HTR-8/SVneo (cell line): ENCODE measurements around the gene CASTOR1.

ENCODE experiments used
- DNase-seq: peaks from one replicate; pipeline ENCODE4 v3.0.0; 2011; ENCODE audit warnings: low spot score, mixed read lengths; ENCODE audit not compliant: insufficient read length
- FAIRE-seq: peaks from 2 replicates; lab custom pipeline; 2011; peaks lifted over from hg19 to GRCh38; lab: Jason Lieb, UNC

Gene CASTOR1

DNA sequence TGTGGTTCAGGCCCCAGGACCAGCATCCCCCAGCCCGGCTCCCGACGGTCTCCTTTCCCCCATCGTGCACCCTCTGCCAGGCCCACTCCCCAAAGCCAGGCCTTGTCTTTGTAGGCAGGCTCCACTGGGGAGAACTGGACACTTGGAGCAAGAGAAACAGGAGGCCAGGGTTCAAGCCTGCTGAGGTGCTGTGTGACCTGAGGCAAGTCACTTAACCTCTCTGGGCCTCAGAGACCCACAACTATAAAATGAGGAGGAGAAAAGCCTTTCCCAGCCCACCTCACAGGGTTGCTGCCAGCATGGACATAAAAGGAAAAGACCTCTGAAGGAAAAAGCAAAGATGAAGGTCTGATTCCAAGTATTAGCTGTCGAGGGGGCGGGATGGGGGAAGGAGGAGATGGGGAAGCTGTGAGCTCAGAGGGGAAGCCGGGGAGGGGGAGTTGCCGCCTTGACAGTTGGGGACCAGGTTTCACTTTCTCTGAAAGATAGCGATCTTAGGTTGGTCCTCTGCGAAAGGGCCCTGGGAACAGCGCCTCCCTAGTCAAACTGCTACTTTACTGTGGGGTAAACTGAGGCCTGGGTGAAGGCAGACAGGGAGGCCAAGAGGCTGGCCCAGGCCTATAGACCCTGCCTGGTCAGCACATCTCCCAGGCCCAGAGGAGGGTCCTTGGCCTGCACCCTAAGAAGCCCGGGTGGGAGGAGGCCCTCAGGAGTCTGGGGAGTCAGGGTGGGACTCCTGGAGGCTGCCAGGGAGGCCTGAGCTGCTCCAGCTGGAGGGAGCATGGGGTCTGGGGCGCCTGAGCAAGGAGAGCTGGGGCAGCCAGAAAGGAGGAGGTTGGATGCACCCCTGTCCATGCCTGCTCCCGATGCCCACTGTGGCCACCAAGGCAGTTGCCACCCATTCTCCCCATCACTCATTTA lies 21.7 kb downstream of the CASTOR1 start:
- FAIRE-seq, result no peak
- no peak for DNase-seq

DNA sequence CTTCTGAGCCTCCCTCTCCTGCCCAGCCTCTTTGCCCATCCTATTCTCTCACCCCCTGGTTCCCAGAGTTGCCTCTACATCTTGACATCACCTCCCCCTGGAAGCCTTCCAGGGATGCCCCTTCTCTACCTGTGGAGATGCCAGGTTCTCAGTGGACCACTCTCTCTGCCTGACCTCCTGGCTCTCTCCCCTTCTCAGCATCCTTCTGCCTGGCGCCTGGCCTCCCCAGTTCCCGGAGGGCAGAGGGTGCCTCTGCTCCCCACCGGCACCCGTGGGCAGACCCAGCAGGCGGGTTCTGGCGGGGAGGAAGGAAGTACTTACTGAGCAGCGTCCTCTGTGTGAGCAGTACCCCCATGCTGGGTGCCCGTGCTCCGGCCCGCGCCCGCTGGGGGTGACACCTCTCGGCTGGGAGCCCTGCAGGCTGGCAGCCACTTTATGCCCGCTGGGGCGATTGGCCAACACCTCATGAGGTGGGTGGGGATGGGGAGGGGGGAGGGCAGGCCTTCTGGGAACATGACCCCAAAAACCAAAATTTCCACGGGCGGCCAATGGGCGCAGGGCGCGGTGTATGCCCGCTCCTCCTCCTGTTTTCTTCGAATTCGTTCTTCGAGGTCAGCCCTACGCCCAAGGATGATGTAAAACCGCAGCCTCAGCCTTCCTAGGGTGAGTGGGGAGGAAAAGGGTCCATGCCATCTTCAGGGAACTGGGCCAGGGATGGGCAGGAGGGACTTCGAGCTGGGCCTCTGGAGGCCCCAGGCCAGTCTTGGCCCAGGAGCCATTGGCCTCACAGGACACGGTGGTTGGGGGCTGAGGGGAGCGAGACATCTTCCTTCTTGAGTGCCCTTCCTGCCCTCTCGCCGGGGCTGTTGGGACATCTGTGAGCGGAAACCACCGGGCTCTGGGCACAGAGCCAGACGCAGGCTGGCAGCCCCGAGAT lies 22.6 kb downstream of the CASTOR1 start, which contains the start of gene OSM:
TSS of gene OSM (minus strand) at position 407 of the 937 bp plus-strand sequence. CDS start at position 355, 52 bp downstream.
- FAIRE-seq (no peak), DNase-seq (no peak)

DNA sequence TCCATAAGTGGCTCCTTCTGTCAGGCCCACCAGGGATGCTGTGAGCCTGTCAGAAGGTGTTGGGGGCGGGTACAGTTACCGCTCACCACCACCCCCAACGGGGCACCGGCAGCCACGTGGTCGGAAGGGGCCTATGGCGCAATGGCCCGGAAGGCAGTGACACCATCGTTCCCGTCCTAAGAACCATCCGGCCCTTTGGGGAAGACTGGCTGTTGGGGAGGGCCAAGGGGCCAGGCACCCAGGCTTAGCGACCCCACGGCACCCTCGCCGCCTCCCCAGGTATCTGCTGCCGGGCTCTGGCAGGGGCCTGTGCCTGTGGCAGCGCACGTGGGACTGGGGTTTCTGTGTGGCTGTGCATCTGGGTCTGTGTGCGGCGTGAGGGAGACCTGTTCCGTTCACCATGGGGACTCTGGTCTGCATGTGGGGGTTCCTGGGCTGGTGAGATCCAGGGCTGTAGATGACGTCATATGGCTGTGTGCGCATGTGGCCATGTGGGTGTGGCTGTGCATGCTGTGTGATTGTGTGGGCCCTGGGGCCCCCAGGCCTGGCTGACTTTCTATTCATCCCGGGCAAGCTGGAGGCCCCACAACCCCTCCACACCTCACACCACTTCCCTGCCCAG lies 23.4 kb downstream of the CASTOR1 start:
- no peak for FAIRE-seq
- no peak for DNase-seq

DNA sequence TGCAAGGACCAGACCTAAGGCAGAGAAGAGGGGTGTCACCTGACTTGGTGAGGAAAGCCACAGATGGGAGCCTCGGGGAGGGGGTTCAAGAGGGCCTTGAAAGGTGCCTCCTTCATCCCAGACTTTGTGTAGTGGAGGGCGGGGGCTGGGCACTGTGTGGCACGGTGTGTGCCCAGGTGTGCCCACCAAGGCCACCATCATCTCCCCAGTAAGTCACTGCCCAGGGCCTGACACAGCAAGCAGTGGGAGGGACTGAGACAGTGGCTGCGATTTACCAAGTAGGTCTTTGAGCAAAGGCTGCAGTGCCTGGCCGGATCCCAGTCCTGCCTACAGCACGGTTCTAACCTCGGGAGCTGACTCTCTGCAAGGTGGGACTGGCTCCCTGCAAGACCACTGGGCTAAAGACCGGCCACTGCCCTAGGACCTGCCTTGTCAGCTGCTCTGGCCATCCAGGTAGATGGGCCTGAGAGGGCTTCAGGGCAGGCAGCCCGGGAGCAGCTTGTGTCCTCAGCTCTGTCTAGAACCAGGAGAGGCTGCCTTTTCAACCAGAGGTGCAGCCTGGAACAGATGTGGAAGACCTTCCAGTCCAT lies 24.1 kb downstream of the CASTOR1 start:
- DNase-seq (no peak), FAIRE-seq (no peak)

DNA sequence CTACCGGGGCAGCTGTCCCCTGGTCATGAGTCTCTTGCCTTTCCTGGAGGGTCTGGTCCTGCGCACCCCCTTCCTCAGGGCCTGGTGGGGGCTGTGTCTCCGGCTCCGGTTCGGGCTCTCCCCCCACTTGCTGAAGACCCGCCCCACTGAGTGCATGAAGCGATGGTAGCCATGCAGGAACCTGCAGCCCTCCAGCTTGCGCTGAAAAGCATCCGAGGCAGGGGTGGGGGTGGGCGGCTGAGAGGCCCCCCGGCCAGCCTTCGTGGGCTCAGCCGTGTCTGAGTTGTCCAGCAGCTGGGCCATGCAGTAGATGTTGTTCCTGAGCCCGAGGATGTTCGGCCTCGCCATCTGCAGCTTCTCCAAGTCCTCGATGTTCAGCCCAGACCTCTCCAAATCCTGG lies 25.4 kb downstream of the CASTOR1 start:
- FAIRE-seq (no peak), DNase-seq (no peak)

DNA sequence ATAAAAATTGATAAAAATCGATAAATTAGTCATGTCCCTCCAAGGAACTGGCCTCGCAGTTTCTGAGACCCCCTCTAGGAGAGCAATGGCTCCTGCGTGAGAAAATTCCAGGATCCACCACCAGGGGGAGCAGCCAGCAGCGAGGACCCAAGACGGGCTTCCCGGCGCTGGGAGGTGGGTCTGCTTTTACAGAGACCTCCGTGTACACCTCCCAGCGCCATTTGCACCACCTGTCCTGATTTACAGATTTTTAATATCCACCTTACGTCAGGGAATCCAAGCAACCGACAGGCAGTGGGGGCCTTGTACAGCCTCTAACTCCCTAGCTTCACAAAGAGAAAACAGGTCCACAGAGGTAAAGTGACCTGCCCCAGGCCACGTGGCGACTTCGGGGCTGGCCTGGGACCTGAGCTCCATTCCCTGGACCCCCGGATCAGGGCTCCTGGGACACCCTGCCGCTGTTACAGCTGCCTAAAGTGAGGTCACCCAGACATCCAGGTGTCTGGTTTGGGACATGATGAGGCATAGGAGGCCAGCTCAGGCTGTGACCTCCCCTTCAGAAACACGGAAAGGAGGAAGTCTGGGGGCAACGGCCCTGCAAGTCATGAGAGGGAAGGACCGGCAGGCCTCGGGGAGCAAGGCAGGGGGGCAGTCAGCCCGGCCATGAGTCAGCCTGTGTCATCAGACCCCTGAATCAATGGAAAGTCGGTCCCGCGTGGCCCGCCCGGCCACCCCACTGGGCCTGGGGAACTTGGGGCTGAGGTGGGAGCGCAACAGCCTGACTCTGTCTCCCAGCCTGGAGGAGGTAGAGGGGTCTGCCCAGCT lies 26.2 kb downstream of the CASTOR1 start:
- FAIRE-seq (no peak), DNase-seq (no peak)

DNA sequence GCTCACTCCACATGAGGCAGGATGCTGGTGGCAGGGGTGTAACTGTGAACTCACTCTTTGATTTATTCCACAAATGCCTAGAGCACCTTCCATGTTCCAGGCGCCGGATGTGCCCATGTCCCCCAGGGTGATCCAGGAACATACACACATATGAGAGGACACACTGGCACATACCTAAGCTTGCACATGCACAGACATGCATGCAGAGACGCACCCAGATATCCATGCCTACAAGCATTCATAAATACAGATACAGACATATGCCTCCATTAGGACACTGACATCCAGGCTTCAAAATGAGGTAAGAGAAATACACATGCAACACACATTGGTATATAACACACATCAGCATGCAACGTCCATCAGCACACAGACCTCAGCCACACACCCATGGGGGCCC lies 27.2 kb downstream of the CASTOR1 start:
- FAIRE-seq (no peak), DNase-seq (no peak)

DNA sequence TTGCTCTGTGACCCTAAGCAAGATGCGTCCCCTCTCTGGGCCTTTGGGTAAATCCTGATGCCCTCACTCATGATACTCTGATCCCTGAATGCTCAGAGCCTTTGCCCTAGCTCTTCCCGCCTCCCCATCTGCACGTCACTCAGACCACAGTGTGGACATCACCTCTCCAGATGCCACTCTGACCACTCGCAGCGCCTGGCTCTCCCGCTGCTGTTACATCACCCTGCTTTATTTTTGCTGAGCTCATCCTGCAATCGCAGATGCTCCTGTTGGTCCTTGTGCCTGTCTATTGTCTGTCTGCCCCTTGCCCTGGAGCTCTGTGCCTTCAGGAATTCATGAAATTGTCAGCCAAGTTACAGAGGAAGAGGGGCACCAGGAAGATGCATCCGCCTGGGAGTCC lies 28.2 kb downstream of the CASTOR1 start:
- no peak for FAIRE-seq
- DNase-seq, result no peak

DNA sequence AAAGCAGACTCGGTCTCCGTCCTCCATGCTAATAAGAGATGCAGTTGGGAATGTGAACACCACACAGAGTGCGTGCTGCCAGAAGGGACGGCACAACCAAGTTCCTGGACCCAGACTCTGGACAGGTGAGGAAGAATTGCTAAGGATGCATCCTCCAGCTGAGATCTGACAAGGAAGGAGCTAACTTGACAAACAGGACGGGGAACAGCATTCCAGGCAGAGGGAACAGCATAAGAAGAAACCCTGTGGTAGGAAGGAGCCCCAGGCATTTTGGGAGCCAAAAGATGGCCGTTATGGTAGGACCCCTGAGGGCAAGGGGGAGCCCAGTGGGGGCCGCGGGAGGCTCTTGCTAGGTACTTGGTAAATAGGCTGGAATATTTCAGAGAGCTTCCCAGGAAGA lies 28.6 kb downstream of the CASTOR1 start:
- no peak for DNase-seq

DNA sequence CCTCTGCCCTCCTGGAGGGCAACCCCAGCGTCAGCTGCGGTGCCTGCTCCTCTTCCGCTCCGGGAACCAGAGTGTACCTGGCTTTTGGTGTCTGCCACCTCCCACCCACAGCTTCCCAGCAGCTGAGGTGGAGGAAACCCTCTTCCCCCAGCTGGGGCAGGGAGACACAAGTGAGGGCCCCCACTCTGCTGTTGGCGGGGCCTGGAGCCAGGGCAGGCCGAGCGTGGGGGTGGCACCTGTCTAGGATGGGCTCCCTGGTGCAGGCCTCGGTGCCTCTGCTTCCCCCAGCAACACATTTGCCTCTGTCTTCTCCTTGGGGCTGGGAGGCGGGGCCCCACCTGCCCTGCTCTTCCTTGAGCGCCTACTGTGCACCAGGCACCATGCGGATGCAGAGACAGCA lies 29.0 kb downstream of the CASTOR1 start:
- DNase-seq (no peak), FAIRE-seq (no peak)

More for the DNA sequence above, 28.6 kb downstream of the CASTOR1 start:
- no peak for FAIRE-seq

DNA sequence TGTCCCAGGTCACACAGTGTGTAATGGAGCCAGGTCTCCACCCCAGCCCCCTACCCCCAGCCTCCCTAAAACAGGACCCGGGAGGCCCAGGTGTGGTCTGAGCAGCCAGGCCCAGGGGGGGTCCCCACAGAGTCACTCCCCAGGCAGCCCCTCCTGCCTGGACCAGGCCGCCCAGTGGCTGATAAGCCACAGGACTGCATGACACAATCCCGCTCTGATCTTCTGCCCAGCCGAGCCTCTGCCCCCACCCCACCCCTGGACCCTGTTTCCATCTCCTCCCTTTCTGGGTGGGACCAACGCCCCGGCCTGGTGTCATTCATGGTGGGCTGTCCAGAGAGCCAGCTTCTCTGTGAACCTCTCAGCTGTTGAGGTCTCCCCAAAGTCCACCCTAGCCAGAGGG lies 35.0 kb downstream of the CASTOR1 start:
- FAIRE-seq (no peak), DNase-seq (no peak)

DNA sequence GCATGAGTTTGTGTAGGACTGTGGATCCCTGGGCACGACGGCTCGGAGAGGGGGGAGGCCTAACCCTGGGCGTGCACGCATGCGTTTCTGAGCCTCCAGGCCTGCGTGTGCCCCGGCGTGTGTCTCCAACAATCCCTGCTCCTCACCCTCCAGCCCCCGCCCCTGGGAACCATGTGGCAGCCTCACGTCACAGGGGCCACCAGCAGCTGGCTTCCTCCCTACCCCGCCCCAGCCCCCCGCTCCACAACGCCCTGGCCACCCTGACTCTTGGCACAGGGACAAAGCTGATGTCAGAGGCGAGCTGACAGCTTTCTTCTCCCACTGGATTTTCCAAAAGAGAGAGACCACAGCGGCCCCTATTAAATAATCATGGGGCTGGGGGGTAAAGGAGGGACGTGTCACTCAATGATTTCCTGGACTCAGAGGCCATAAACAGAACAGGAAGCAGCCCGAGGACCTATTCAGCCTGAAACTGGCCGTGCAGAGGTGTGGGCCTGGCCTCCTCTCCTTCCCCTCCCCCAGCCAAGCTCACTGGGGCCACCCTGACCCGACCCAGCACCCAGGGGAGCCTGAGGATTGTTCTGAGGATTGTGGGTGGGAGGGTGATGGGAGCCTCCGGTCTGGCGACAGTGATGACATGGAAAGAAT lies 36.0 kb downstream of the CASTOR1 start:
- DNase-seq (no peak), FAIRE-seq (no peak)

DNA sequence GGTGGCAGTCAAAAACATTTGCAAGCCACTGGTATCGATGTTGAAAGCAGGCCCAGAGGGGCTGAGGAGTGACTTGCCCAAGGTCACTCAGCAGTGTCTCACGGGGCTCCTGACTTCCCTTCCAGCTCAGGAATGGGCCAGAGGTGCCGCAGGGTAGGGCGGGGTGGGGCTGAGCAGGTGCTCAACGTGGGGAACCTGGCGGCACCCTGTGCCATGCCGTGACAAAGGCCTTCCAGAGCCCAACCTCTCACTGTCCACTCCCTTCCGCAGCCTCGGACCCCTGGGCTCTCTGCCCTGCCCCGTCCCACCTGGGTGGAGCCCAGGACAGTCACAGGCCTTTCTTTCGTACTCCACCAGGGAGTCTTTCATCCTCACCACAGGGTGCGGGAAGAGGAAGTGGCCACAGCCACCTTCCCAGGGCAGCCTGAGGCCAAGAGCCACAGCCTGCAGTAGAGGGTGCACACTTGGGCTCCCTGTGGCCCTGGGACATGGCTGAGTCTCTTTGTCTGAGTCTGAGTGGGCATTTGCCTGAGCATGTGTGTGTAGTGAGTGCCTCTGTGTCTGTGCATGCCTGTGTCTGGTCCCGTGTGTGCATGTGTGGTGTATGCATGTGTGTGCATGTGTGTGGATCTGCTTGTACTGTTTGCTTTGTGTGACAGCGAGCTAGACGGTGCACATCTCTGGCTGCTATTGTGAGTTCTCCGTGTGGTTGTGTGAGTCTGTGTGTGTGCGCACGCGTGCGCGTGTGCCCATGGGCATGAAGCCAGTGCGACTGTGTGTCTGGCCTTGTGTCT lies 36.7 kb downstream of the CASTOR1 start:
- FAIRE-seq (peak; percentile 26), DNase-seq (no peak)

DNA sequence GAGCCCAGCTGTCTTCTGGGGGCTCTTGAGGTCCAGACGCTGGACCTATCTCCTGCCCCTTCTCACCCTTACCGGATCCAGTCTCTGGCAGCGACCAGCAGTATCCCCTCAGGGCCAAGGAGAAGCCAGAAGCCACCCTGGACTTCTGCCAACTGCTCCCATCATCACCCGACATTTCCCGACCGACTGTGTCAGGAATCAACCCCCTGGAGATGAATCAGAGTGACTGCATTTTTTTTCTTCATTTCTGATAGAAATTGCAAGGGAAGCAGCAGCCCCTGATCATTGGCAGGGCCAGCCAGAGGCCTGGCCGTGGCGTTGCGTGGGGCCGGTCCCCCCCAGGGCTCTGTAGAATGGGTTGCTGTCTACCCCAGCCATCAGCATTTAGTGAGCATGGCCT lies 37.6 kb downstream of the CASTOR1 start:
- no peak for FAIRE-seq
- DNase-seq, result no peak

DNA sequence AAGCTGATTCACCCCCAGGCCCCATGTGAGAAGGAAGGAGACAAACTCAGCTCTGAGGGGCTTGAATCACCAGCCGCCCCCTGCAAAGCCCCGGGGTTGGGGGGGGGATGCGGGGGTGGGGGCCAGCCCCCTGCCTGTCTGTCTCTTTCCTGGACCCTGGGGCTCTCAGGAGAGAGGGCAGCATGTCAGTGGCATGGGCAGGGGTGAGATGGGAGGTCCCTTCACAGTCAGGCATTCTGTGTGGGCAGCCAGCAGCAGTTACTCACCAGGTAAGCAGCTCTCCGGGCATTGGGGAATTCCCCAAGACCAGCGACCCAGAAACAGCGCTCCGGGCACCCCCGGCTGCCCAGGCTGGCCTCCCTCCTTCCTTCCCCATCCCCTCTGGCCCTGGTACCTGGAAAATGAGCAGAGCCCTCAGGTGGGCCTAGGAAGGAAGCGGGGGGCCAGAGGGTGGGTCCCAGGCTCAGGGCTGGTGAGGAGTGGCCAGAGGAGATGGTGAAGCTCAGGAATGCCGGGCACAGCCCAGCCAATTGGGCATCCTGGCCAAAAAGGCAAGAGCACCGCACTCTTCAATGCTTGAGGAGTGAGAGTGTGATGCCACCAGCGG lies 38.5 kb downstream of the CASTOR1 start:
- DNase-seq (no peak), FAIRE-seq (no peak)

DNA sequence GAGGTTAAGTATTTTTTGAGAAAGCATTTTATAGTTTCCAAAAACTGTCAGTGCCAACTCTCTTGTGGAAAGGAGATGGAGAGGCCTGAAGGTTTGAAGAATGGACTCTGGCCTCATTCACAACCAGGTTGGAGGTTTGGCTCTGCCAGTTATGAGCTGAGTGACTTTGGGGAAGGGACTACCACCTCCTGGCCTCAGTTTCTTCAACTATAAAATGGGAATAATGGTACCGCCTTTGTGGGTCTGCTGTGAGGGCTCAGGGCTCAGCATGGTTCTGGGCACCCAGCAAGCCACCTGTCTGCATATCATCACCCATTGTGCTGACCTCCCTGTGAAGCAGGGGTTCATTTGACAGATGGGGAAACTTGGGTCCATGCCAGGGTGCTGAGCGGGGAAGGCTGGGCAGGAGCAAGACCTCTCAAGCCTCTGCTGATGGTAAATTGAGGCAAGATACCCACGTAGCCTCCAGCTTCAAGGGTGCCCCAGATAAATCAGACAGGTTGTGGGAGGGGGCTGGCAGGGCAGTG lies 39.2 kb downstream of the CASTOR1 start:
- FAIRE-seq (no peak), DNase-seq (no peak)
